GOT3 (cell line): Measurements from ENCODE around the gene FAXC.
"Not testable (repeated sequence)": the region's sequence is repeated elsewhere in the genome, so short reads cannot be mapped to it uniquely, and the experiment has no call there.

ENCODE experiments used
- DNase-seq: peaks from one replicate; lab custom pipeline; 2025; ENCODE audit warnings: mixed read lengths; lab: John Stamatoyannopoulos, UW

The FAXC gene

GRCh38 chr6:99287523-99287922 is 62.0 kb downstream of the FAXC start:
- no peak for DNase-seq

GRCh38 chr6:99285881-99286280 is 63.6 kb downstream of the FAXC start:
- DNase-seq, result no peak

GRCh38 chr6:99282479-99283062 is 66.9 kb downstream of the FAXC start:
- no peak for DNase-seq

- DNase-seq, result no peak
Observed at GRCh38 chr6:99276747-99277146, 72.7 kb downstream of the FAXC start.

GRCh38 chr6:99270826-99271225 is 78.6 kb downstream of the FAXC start:
- no peak for DNase-seq

- DNase-seq, result no peak
Observed at GRCh38 chr6:99270030-99270429, 79.4 kb downstream of the FAXC start.

- no peak for DNase-seq
Observed at GRCh38 chr6:99269207-99269606, 80.3 kb downstream of the FAXC start.

- DNase-seq, result not testable (repeated sequence)
Observed at GRCh38 chr6:99266996-99267395, 82.5 kb downstream of the FAXC start.

- not testable (repeated sequence) for DNase-seq
Observed at GRCh38 chr6:99265447-99265846, 84.0 kb downstream of the FAXC start.

GRCh38 chr6:99254616-99255550 is 94.6 kb downstream of the FAXC start:
- no peak for DNase-seq

- no peak for DNase-seq
Observed at GRCh38 chr6:99253271-99253670, 96.2 kb downstream of the FAXC start.

GRCh38 chr6:99252421-99252820 is 97.1 kb downstream of the FAXC start:
- DNase-seq, result no peak

GRCh38 chr6:99250476-99250875 is 99.0 kb downstream of the FAXC start:
- DNase-seq, result no peak

- no peak for DNase-seq
Observed at GRCh38 chr6:99246602-99247001, 102.9 kb downstream of the FAXC start.

GRCh38 chr6:99241905-99242534 is 107.5 kb downstream of the FAXC start:
- no peak for DNase-seq

- no peak for DNase-seq
Observed at GRCh38 chr6:99236010-99236409, 113.5 kb downstream of the FAXC start.

GRCh38 chr6:99233219-99233618 is 116.3 kb downstream of the FAXC start:
- DNase-seq, result no peak

GRCh38 chr6:99232056-99232455 is 117.4 kb downstream of the FAXC start:
- DNase-seq, result no peak

GRCh38 chr6:99225172-99225571 is 124.3 kb downstream of the FAXC start:
- no peak for DNase-seq
